GM19043 (cell line): ENCODE results near the gene LRRC66.

ENCODE experiments used
- ATAC-seq: cut with Tn5 transposase; IDR thresholded peaks from one replicate; pipeline ENCODE4 v1.9.1; 2021; ENCODE audit warnings: low read depth; ENCODE audit not compliant: unreplicated experiment

Gene LRRC66

DNA sequence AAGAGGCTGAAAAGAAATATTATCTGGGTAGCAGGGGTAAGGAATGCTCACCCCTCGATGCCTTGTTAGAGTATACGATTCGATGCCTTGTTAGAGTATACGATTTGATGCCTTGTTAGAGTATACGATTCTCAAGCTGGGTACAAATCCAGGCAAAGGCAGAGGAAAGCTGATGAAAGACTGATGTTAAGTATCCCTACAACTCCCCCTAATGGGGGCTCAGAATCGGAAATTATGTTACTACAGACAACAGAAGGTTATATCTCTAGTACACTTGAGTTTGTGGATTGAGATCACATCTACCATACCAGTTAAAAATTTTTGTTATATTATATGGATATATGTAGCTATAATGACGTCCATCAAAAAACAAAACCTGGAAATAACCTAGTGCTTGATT, 4.8 kb downstream of the LRRC66 start:
- ATAC-seq = no peak

- ATAC-seq = no peak
Measured at GRCh38 chr4:52014903-52015302, 5.3 kb downstream of the LRRC66 start.

DNA sequence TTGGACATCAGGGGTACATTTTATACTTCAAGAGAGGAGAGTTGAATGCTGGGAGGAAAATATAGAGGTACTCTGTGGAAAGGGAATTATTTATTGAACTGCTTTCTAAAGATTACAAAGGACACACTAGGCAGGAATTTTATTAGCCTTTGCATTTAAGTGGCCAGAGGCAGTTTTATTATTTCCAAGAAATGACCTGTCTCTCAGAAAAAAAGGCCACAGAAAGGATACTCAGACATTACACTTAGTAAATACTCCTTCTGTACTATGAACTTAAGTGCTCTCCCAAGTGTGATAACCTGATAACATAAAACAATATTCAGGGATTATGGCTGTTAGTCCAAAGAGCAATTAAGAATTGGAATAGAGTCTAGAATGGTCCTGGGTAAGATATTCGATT, 7.5 kb downstream of the LRRC66 start:
- ATAC-seq = no peak

DNA sequence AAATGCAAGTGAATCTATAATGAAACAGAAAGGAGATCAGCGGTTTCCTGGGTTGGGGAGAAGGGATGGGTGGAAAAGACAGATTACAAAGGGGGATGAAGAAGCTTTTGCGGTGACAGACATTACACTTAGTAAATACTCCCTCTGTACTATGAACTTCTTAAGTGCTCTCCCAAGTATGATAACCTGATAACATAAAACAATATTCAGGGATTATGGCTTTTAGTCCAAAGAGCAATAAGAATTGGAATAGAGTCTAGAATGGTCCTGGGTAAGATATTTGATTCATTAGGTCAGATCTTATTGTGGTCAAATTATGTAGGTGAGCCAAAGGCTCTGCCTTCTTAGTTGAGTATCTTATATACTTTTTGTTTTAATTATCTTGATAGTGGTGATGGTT, 9.2 kb downstream of the LRRC66 start:
- no peak for ATAC-seq

DNA sequence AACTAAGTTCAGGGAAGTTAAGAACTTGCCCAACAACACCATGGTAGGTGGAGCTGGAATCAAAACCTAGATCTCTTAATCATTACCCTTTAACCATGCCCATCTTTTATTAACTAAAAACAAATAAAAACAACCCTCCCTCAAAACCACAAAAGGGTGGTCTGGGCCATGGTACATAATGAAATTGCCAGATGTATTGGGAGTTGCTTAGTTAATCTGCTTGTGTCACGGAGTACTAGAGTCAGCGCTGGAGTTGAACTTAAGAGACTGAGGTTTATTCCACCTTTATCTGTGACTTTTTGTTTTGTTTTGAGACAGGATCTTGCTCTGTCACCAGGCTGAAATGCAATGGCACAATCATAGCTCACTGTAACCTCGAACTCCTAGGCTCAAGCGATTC, 13.3 kb downstream of the LRRC66 start:
- no peak for ATAC-seq

GRCh38 chr4:52005604-52006273, 14.4 kb downstream of the LRRC66 start:
- ATAC-seq = no peak

GRCh38 chr4:52004414-52004813, 15.7 kb downstream of the LRRC66 start:
- ATAC-seq = no peak

- ATAC-seq = no peak
Measured at GRCh38 chr4:52001616-52002015, 18.5 kb downstream of the LRRC66 start.

DNA sequence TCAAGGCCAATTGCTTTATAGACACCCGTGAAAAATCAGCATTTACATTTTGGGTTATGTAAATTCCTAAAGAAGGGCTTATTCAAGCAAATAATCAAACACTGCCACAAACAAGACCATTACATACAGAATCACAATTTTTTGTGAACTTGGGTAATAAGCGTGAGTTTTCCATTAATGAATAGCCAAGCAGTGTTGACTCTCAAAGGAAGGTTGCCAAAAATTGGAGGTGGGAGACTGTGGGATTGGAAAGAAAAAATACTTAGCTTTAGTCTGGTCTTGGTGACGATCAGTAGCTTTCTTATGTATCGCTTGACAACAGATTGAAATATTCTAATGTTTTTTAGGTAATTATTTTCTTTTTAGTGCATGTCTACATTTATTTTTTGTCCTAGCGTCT, 20.9 kb downstream of the LRRC66 start:
- no peak for ATAC-seq

- ATAC-seq = no peak
Measured at GRCh38 chr4:51998837-51999236, 21.3 kb downstream of the LRRC66 start.

DNA sequence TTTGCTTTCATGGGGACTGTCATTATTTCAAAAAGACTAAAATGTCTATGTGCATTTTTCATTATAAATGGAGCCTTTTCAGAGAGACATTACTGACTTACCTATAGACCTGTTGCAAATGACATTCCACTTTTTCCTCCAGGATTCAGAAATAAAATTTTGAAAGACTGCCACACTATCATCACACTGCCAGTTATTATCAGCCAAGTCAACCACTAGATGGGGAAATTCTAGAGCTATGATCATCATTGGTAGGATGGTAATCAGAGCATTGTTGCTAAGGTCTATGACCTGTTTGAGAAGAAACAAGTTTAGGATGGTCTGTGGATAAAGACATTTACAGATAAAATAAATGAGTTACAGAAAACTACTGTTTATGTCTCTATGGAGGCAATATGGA, 22.5 kb downstream of the LRRC66 start:
- ATAC-seq = no peak

GRCh38 chr4:51995647-51996220, 24.4 kb downstream of the LRRC66 start:
- ATAC-seq = no peak

- no peak for ATAC-seq
Measured at GRCh38 chr4:51965862-51966261, 54.3 kb downstream of the LRRC66 start.

GRCh38 chr4:51963841-51964517, 56.2 kb downstream of the LRRC66 start:
- ATAC-seq = no peak

DNA sequence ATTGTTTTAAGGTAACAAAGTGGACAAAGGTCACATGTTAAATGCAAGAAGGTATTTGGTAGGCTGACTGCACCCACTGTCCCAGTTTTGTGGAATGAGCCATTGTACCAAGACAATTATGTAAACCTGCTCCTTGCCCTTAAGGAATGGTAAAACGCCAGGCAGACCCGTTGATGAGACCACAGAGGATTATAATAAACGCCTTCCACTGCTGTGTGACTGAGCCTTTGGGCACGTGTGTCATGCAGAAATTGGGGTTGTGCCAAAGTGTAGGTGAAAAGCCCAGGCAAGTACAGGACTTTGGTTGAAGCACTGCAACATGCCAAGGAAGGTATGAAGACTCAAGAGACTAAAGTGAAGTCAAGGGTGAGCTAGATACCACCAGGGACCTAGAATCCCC, 59.7 kb downstream of the LRRC66 start:
- no peak for ATAC-seq

DNA sequence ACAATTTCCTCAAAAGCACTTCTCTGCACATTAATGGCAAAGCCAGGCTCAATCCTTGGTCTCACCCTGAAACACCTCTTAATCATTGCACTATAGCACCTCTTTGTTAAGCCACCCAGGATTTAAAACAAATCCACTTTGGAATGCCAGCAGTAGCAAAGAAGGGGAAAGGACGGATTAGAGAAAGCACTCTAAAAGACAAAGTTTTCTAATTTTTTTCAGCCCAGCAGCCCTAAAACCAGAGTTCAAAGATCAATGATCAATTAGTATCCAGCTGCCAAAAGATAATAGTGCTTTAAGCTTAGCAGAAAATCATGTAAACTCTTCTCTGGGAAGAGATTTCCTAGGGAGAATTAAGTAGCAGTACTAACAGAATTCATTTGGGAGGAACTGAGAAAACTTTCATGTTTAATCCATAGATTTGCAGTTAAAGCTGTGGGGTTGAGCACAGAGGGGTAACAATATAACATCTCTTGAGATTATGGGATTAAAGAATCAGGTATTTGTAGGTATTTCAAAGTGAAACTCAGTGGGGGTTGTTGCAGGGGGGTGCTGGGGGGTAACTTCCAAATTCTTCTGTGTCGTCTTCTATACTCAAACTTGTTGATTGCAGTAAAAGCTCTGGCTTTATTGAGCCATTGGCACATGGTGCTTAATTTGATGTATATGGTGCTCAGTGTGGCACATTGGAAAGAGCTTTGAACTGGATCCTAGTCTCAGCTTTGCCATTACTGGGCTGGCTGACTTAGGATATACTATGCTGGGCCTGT, 61.8 kb downstream of the LRRC66 start:
- no peak for ATAC-seq
